Uterus (tissue), 4 donors: ENCODE results near the gene ICAM2. TPM values are rescaled to one million over a fixed set of nuclear protein-coding genes. Genes with fewer than 3 reads are reported as not detected.

Source experiments
- DNase-seq, 2 donors: peaks; one replicate each; pipeline ENCODE4 v3.0.0-alpha.2; 2019 to 2020
- H3K27ac ChIP-seq, 2 donors: fragments of 200-600 bp; sonication (generic); 1 replicate in 1 of 2; 2 replicates in 1 of 2; pipeline ENCODE4 v1.5.1; 2016 to 2018
- H3K27me3 ChIP-seq, 2 donors: fragments of 200-600 bp; sonication (generic); one replicate each; pipeline ENCODE4 v1.5.1; 2018 to 2019; ENCODE audit warnings: control low read depth in 1 of 2
- H3K36me3 ChIP-seq, 2 donors: fragments of 200-600 bp; sonication (generic); one replicate each; pipeline ENCODE4 v1.5.1; 2019; ENCODE audit warnings: control low read depth in 1 of 2
- H3K4me1 ChIP-seq, 2 donors: fragments of 200-600 bp; sonication (generic); one replicate each; pipeline ENCODE4 v1.5.1; 2018 to 2019; ENCODE audit warnings: control low read depth in 1 of 2
- H3K4me3 ChIP-seq, 2 donors: fragments of 200-600 bp; sonication (generic); 1 replicate in 1 of 2; 2 replicates in 1 of 2; pipeline ENCODE4 v1.5.1; 2018 to 2019; ENCODE audit warnings: mild to moderate bottlenecking in 1 of 2
- H3K9me3 ChIP-seq, 2 donors: fragments of 200-600 bp; sonication (generic); one replicate each; pipeline ENCODE4 v1.5.1; 2019; ENCODE audit warnings: control low read depth in 1 of 2
- CTCF ChIP-seq, 4 experiments: fragments of 200-600 bp in 2 of 4; fragments of 450-650 bp in 2 of 4; sonication (generic) in 2 of 4; IDR thresholded peaks; one replicate each; pipeline ENCODE4 v1.5.1; 2016 to 2019; ENCODE audit warnings: antibody characterized with exemption in 4 of 4, mild to moderate bottlenecking in 2 of 4, moderate library complexity in 1 of 4
- POLR2A ChIP-seq, 2 donors: fragments of 450-650 bp; IDR thresholded peaks; one replicate each; pipeline ENCODE4 v1.6.1; 2016; ENCODE audit warnings: antibody characterized with exemption in 2 of 2, mild to moderate bottlenecking in 1 of 2, moderate library complexity in 1 of 2
- intact Hi-C: fragments of 100-400 bp; cut with DNase I; formaldehyde crosslinking; loops from one replicate; pipeline ENCODE4 v1.15.1; 2023; ENCODE audit warnings: low total_unique reads
- total RNA-seq, 4 donors: library from RNA; depleted of rRNA in 3 of 4; stranded (reverse); fragments of >200 nt in 3 of 4; gene quantifications; one replicate each; pipeline versions ENCODE4 v1.1.0 to v1.2.4, GENCODE V29; 2014 to 2023
- donor health status: DM: yes; HTN: yes; CAD: no.

The ICAM2 gene
- total RNA-seq, 4 donors from 2014 or later, result 20.6 to 108 (median 42.4) TPM

- TF ChIP-seq CTCF (IDR thresholded peaks at IDR 0.05), result no peak
- no peak for TF ChIP-seq POLR2A (IDR thresholded peaks at IDR 0.05)
- H3K9me3 ChIP-seq, result no peaks in the 10 kb centered on the region
- H3K4me3 ChIP-seq, result no peak overlapping the region
- H3K4me1 ChIP-seq, result no peaks in the 10 kb centered on the region
- no peaks in the 10 kb centered on the region for H3K27me3 ChIP-seq
- no peak for DNase-seq
- intact Hi-C loops, result no loop called here
- H3K27ac ChIP-seq, result no peak overlapping the region
- H3K36me3 ChIP-seq, result no peaks in the 10 kb centered on the region
Measured at GRCh38 chr17:63960006-63960405, 60.4 kb downstream of the ICAM2 start.

GRCh38 chr17:63956296-63956920, 64.0 kb downstream of the ICAM2 start:
- H3K27ac ChIP-seq, result no peak overlapping the region
- no peak overlapping the region for H3K4me3 ChIP-seq
- no peaks in the 10 kb centered on the region for H3K36me3 ChIP-seq
- no peak for DNase-seq
- intact Hi-C loops, result no loop called here
- no peak for TF ChIP-seq POLR2A (IDR thresholded peaks at IDR 0.05)
- TF ChIP-seq CTCF (IDR thresholded peaks at IDR 0.05), result no peak
- no peaks in the 10 kb centered on the region for H3K4me1 ChIP-seq
- no peaks in the 10 kb centered on the region for H3K27me3 ChIP-seq
- H3K9me3 ChIP-seq, result no peaks in the 10 kb centered on the region

GRCh38 chr17:63955791-63956190, 64.6 kb downstream of the ICAM2 start:
- Histone ChIP-seq H3K4me1 (no peaks in the 10 kb centered on the region), H3K36me3 (no peaks in the 10 kb centered on the region), H3K4me3 (no peak overlapping the region), H3K9me3 (no peaks in the 10 kb centered on the region), H3K27me3 (no peaks in the 10 kb centered on the region), H3K27ac (no peak overlapping the region)
- intact Hi-C loops, result no loop called here
- TF ChIP-seq POLR2A (IDR thresholded peaks at IDR 0.05), result no peak
- TF ChIP-seq CTCF (IDR thresholded peaks at IDR 0.05), result no peak
- no peak for DNase-seq

- Histone ChIP-seq H3K4me1 (no peaks in the 10 kb centered on the region), H3K9me3 (no peaks in the 10 kb centered on the region), H3K4me3 (no peak overlapping the region), H3K27ac (no peak overlapping the region), H3K27me3 (no peaks in the 10 kb centered on the region), H3K36me3 (no peaks in the 10 kb centered on the region)
- DNase-seq, result no peak
- TF ChIP-seq CTCF (IDR thresholded peaks at IDR 0.05) (no peak), POLR2A (IDR thresholded peaks at IDR 0.05) (no peak)
- intact Hi-C loops, result no loop called here
Measured at GRCh38 chr17:63955232-63955631, 65.2 kb downstream of the ICAM2 start.

- intact Hi-C loops, result no loop called here
- no peak for TF ChIP-seq CTCF (IDR thresholded peaks at IDR 0.05)
- no peak for TF ChIP-seq POLR2A (IDR thresholded peaks at IDR 0.05)
- Histone ChIP-seq H3K4me3 (no peak overlapping the region), H3K9me3 (no peaks in the 10 kb centered on the region), H3K27ac (no peak overlapping the region), H3K4me1 (no peaks in the 10 kb centered on the region), H3K27me3 (no peaks in the 10 kb centered on the region), H3K36me3 (no peaks in the 10 kb centered on the region)
- DNase-seq, result no peak
Measured at GRCh38 chr17:63954402-63955063, 65.9 kb downstream of the ICAM2 start.
